GM18499 (cell line): Measurements from ENCODE around the gene GSTT4.
"Not testable (repeated sequence)": the region's sequence is repeated elsewhere in the genome, so short reads cannot be mapped to it uniquely, and the experiment has no call there.

Experiments used
- ATAC-seq: cut with Tn5 transposase; IDR thresholded peaks from one replicate; pipeline ENCODE4 v1.9.1; 2021; ENCODE audit warnings: moderate number of reproducible peaks; ENCODE audit not compliant: insufficient read depth, unreplicated experiment

Gene GSTT4

DNA sequence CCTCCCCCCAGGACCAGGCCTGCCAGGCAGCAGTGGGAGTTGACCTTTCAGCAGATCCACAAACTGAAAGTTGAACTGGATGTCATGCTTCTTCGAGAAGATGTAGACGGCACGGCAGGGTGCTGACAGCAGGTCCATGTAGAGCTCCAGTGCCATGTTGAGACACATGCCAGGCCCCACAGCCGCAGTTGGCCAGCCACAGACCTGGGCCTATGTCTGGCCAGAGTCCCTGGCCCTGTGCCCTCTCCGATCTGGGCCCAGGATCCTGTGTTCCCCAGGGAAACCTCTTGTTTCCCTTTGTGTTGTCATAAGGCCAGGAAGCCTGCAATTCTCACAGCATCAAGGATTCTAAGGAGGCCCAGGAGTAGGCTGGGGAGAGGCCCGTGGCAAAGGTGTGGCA is at the start of gene GSTT4:
GSTT4 (minus strand) TSS at position 253 of the 400 bp plus-strand sequence; CDS start at position 156, 97 bp downstream.
- ATAC-seq: no peak

DNA sequence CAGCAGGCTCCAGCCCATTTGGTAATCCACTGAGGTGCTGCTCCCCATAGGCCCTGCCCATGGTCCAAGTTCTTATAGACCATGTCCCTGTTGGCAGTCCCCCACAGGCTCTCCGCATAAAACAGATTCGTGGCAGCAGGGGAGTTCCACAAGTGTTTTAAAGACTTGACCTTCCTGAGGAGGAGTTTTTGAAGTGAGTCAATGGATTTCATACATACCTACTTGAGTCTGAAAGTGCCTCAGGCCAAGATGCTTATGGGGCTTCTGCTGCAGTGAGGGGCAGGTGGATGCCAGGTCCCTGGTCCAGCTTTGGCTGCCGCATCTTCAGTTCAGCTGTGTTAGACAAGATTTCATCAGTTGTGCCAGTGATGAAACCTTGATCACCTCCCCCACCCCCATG is 49.1 kb upstream of the GSTT4 start:
- no peak for ATAC-seq

DNA sequence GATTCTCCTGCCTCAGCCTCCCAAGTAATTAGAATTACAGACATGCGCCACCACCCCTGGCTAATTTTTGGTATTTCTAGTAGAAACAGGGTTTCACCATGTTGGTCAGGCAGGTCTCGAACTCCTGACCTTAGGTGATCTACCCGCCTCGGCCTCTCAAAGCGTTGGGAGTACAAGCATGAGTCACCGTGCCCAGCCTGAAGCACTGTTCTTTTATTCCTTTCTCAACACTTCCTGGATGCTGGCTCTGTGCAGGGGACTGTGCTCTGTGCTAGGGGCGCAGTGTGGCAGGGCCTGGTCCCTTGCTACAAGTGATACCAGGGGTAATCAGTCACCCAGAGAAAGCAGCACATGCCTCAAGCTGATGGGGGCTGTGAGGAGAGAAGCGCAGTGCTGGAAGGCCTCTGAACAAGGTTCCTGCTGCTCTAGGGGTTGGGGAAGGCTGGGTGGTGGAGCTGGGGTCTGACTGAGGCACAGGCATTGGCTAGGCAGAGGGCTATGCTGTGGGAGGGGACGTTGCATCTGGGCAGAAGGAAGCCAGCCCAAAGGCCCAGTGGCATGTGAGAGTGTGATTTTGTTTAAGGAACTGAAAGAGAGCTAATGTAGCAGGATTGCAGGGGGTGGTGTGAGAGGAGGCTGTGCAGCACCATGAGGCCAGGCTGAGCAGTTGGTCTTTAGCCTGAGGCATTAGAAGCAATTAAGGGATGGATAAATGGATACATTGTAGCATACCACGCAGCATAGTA is 48.4 kb upstream of the GSTT4 start:
- ATAC-seq: no peak

DNA sequence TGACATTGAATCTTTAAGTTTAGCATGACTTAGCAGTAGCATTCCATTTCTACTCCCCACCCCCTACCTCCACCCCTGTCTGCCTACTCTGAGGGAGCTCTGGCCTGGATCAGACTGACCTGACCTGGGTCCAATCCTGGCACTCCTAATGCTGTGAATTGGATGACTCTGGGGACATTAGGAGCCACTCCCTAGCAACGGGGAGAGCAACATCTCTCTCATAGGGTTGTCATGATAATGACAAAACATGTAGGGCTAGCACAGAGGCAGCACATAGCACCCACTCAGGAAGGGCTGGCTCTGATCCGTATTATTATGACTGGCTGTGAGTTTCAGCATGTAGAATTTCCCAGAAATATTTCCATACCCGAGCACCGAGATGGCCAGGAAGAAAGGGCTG is 46.3 kb upstream of the GSTT4 start:
- ATAC-seq: no peak

DNA sequence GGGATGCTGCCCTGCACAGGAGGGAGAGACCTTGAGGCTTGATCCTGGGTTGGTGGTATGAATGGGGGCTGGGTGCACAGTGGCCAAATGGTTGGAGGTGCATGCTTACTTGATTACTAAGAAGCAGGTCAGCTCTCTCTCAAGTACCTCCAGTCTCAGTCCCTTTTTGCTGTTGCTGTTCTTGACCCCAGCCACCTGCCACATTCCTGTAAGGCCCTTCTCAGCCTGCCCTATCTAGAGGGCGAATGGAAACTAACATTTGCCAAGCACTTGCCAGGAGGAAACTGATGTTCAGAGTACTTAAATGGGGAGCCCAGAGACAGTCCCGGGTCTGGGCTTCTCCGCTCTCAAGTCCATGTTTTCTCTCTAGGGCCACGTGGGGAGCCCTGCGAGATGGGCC is 45.8 kb upstream of the GSTT4 start:
- ATAC-seq: no peak

DNA sequence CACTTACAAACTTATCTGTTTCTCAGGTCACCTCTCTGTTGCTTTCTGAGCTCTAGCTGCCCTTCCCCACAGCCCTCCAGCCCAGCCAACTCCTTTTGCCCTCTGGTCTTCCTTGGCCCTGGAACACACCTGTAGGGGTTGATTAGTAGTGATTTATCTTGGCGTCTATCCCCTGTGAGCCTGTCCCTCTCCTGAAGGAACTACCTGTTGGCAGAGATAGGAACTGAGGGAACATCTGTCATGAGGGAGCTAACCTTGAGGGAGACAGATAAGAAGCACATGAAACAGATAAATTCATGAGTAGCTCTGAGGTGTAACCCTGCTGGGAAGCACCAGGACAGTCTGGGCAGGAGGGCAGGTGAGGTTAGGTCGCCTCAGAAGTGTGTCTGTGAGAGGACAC is 44.7 kb upstream of the GSTT4 start:
- ATAC-seq: no peak

DNA sequence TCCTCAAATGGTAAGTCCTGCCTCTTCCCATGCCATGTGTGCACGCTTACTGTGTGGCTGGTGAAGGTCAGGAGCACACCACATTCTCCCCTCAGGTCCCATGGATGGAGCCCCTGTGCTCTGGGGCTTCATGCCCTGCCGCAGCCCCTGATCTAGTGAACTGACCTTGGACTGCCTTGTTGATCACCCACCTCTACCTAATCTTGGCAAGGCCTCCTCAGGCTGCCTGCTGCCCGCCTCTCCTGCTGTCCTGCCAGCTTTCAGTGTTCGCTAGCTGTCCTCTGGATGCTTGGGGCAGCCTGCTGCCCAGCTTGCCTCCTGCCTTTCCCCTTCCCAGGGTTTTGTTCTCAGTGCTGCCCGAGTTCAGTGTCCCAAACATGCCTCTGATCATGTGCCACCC is 44.0 kb upstream of the GSTT4 start:
- no peak for ATAC-seq

DNA sequence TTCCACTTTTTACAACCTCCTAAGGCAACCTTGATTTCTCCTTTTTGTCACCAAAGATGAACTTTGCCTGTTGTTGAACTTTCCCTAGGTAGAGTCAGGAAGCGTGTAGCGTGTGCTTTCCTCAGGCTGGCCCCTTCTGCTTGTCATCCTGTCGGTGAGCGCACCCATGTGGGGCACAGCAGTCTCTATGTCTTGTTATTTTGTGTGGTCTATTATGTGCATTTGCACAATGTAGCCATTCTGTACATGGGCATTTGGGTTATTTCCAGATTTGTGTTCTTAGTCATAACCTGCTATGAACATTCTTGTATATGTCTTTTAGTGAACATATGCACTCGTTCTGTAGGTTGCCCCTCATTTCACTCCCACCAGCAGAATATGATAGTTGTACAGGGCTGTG is 40.8 kb upstream of the GSTT4 start:
- ATAC-seq: no peak

DNA sequence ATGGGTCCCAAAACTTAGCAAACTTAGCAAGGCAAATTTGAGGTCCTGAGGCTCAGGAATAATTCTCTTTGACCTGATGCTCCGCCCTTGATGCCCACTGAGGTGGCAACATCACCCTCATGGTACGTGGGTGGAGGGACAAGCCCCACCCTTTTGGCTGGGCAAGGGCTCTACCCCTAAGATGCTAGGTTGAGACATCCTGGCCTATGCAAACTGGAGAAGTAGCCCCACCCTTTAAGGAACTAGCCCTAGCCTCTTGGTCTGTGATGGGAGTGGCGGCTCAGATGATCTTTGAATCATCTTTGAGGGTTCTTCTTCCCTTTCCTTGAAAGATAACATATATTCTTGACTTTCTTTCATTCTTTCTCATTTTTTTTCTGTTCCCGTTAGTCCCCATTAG is 38.7 kb upstream of the GSTT4 start:
- no peak for ATAC-seq

DNA sequence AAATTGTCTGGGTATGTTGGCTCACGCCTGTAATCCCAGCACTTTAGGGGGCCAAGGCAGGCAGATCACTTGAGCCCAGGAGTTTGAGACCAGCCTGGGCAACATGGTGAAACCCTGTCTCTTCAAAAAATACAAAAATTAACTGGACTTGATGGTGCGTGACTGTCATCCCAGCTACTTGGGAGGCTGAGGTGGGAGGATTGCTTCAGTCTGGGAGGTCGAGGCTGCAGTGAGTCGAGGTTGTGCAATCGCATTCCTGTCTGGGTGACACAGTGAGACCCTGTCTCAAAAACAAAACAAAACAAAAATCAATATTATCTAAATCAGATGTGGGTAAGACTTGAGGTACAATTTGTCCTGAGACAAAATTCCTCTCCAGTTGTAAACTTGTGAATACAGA is 38.2 kb upstream of the GSTT4 start:
- not testable (repeated sequence) for ATAC-seq

DNA sequence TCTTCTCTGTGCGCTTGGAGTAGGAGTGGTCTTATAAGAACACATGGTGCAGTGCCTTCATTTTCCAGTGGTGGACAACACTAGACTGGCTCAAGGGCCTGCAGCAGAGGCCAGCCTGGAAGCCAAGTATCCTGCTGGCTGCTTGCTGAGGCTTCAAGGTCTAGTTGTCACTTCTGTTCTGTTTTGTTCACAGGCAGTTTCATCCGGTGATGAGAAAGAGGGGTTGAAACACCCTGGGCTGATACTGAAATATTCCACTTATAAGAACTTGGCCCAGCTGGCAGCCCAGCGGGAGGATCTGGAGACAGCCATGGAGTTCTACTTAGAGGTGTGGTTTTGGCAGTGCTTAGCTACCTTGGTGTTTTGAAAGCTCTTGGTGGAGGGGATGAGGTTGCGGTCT is 35.7 kb upstream of the GSTT4 start:
- no peak for ATAC-seq

DNA sequence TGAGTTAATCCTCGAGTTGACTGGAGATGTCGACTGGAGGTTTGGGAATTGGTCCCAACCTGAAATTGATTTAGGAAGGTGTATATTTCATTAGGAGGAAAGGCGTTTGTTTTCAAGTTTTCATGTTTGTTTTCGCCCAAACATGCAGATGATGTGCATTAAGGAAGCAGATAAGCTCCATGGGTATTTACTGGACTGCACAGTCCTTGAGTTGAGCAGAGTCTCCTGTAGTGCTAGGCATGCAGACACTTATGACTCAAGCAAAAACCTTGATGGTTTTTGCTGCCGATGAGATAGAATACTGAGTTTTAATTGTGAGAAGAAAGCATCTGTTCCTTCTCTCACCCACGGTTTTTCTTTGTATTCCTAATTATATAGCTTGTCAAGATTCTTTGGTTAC is 33.8 kb upstream of the GSTT4 start:
- no peak for ATAC-seq

DNA sequence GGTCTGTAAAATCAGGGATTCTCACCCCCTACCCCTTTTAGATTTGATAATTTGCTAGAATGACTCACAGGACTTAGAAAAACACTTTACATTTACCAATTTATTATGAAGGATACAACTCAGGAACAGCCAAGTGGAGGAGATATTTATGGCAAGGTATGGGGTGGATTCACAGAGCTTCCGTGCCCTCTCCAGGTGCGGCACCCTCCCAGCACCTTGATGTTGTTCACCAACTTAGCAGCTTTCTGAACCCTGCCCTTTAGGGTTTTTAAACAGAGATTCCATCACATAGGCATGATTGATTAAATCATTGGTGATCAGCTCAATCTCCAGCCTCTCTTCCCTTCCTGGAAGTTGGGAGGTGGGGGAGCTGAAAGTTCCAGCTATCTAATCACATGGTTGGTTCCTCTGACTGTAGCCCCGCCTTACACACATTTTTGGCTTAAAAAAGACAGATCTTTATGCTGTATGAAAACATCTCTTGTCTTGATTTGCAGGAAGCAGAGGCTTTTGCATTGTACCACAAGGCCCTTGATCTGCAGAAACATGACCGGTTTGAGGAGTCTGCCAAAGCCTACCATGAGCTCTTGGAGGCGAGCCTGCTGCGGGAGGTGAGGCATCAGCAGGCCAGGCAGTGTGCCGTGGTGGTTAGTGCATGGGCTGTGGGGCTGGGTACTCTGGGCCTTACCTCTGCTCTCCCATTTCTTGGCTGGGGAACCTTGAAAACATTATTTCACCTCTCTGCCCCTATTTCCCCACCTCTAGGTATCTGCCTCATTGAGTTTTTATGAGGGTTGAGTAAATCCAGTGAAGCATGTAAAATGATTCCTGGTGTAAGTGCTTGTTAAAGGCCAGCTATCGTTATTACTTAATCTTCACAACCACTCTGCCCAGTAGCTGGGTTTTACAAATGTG is 32.9 kb upstream of the GSTT4 start:
- ATAC-seq: no peak

DNA sequence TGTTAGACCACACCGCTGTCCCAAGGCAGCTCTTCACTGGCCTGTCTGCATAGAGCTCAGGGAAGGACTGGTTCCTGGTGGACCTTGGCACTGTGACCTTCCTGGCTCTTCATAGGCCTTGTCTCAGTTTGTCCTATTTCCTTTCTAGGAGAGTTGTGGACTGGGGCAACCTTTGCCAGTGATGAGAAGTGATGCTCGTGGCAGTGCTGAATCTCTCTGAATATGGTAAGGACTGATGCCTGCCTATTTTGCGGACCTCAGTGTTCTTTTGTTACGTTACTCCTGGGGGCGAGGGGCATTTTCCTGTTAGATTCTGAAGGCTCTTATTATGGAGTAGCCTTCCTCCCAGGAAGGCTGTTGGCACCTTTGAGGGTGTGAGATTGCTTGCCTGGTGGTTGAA is 30.0 kb upstream of the GSTT4 start:
- ATAC-seq: no peak

DNA sequence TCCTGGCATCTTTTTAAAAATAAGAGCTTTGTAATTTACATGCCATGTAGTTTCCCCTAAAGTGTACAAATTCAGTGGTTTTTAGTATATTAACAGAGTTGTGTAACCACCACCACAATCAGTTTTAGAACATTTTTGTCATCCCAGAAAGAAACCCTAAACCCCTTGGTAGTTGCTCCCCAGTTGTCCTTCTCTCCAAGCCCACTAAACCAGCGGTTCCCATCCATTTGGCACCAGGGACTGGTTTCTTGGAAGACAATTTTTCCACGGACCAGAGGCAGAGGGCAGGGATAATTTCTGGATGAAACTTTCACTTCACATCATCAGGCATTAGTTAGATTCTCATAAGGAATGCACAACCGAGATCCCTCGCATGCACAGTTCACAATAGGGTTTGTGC is 28.5 kb upstream of the GSTT4 start:
- no peak for ATAC-seq

DNA sequence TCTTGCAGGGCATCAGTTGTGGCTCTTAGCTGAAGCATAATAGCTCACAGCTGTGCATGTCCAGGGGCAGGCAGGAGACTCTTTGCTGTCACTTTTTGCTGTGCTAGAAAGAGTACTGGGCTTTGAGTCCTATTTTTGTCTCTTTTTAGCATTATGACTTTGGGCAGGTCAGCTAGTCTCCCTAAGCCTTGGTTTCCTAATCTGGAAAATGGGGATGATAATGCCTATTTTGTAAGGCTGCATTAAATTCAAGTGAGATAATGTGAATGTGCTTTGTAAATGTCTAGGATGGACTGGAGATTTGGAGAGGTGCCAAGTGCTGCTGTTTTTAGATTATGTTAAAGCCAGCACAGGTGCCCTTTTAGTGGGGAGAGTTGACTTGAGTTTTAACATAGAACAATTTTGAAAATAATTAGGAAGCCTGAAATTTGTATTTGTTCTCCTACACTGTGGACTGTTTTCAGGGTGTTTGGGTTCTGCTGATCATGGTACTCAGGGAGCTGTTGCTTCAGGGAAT is 25.0 kb upstream of the GSTT4 start:
- no peak for ATAC-seq

DNA sequence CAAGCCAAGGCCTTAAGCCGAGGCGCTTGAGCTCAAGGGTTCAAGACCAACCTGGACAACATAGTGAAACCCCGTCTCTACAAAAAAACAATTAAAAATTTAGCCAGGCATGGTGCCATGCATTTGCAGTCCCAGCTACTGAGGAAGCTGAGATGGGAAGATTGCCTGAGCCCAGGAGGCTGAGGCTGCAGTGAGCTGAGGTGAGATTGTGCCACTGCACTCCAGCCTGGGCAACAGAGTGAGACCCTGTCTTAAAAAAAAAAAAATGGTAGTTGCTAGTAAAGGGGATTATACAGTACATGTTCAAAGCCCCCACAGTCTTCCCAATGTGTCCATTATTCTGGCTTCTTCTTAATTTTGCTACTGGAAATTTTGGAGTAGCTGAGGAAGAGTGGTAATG is 24.1 kb upstream of the GSTT4 start:
- no peak for ATAC-seq

DNA sequence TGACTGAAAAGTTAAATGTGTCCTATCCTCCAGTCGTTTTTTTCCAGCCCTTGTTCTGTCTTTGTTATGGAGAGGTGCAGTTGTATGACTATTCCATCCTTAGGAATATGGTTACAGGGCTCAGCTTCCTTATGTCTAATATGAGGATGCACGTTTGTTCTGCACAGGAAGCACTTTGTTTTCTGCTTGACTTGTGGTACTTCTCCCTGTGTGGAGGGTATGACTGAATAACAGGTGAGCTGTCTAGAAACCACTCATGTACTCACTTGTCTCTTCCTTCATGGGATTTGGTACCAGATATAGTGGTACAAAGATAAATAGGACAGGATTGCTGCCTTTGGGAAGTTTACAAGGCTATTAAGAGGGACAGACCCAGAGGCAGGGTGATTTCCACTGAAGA is 23.3 kb upstream of the GSTT4 start:
- no peak for ATAC-seq

DNA sequence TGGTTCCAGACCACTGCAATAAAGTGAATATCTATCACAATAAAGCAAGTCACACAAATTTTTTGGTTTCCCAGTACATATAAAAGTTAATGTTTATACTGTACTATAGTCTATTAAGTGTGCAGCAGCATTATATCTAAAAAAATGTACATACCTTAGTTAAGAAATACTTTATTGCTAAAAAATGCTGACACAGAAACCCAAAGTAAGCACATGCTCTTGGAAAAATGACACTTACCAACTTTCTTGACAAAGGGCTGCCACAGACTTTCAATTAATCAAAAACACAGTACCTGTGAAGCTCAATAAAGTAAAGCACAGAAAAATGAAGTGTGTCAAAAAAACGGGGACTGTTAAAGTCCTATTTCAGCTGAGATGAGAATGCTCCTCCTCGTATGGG is 22.7 kb upstream of the GSTT4 start:
- no peak for ATAC-seq

DNA sequence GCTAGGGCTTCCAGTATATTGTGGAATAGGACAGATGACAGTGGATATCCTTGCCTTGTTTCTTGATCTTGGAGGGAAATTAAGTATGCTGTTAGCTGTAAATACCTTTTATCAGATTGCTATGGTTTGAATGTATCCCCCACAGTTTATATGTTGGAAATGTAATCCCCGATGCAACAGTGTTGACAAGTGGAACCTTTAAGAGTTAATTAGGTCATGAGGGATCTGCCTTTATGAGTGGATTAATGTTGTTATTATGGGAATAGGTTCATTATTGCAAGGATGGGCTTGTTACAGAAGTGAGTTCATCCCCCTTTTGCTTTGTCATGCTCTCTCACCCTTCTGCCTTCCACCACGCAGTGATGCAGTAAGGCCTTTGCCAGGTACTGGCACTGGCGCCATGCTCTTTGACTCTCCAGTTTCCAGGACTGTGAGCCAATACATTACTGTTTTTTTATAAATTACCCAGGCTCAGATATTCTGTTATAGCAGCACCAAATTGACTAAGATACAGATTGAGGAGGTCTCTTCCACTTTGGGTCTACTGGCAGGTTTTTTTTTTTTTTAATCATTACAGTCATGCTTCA is 22.2 kb upstream of the GSTT4 start:
- no peak for ATAC-seq

DNA sequence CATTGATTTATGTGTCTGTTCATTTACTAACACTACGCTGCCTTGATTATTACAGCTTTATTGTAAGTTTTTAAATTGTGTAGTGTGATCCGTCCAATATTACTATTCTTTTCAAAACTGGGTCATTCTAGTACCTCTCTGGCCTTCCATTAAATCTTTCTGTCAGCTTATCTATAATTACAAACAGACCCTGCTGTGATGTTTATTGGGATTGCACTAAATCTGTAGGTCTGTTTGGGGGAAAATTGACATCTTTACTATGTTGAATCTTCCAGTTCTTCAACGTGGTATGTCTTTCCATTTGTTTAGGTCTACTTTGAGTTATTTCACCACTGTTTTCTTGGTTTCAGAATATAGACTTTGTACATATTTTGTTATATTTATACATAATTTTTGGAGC is 21.5 kb upstream of the GSTT4 start:
- ATAC-seq: no peak
